Mammary epithelial cell (primary cell): ENCODE measurements around the gene COL26A1.

Source experiments
- CTCF ChIP-seq, 2 donors: IDR thresholded peaks in 1 of 2; conservative IDR thresholded peaks in 1 of 2; 2 replicates each; pipeline ENCODE4 v1.5.1; 2011 to 2012; ENCODE audit warnings: inconsistent platforms in 2 of 2, low read length in 2 of 2, mild to moderate bottlenecking in 2 of 2, control low read depth in 1 of 2, low read depth in 1 of 2; ENCODE audit not compliant: insufficient read depth in 1 of 2; ENCODE audit errors: extremely low read depth in 1 of 2
- EZH2 ChIP-seq: IDR thresholded peaks from 2 replicates; pipeline ENCODE4 v1.6.1; 2012; ENCODE audit warnings: low read length, inconsistent platforms, borderline replicate concordance

- TF ChIP-seq CTCF (conservative IDR thresholded peaks at IDR 0.05 in 1 of 2, IDR thresholded peaks at IDR 0.05 in 1 of 2; ENCODE audit: extremely low read depth in 1 of 2, insufficient read depth in 1 of 2, low read depth in 1 of 2, low read length in 2 of 2) (no peak), EZH2 (no peak)
Observed at GRCh38 chr7:101589052-101589451, 226.4 kb downstream of the COL26A1 start.
